MCF 10A (cell line): ENCODE data around the gene TH. TPM values are rescaled to one million over a fixed set of nuclear protein-coding genes. Genes with fewer than 3 reads are reported as not detected.

Experiments used
- BruUV-seq: library from RNA; stranded (reverse); fragments of 400-500 nt; replicated peaks from 2 replicates; lab custom pipeline; 2021; lab: Mats Ljungman, UMichigan
- CTCF ChIA-PET: fragments of 300-600 bp; sonication (Branson Sonifier 250); formaldehyde crosslinking; extraction: SDS; loops from one replicate; lab custom pipeline; 2021; ENCODE audit warnings: antibody characterized with exemption, inconsistent platforms; lab: Yijun Ruan, JAX
- POLR2A ChIA-PET: fragments of 300-600, 350-650 bp; sonication (Branson Sonifier 250); formaldehyde crosslinking; extraction: SDS; loops from one replicate; lab custom pipeline; 2020; ENCODE audit warnings: antibody characterized with exemption, inconsistent platforms; lab: Yijun Ruan, JAX
- DNase-seq: peaks from one replicate; pipeline ENCODE4 v3.0.0-alpha.2; 2018; ENCODE audit not compliant: unreplicated experiment
- H3K27ac Mint-ChIP-seq: one replicate; pipeline ENCODE4 v1.8.0; 2022; ENCODE audit warnings: mild to moderate bottlenecking, low read depth, mixed read lengths; ENCODE audit not compliant: unreplicated experiment
- H3K27me3 Mint-ChIP-seq: one replicate; pipeline ENCODE4 v1.8.0; 2022; ENCODE audit warnings: mixed read lengths; ENCODE audit not compliant: insufficient read depth, unreplicated experiment
- H3K36me3 Mint-ChIP-seq: one replicate; pipeline ENCODE4 v1.8.0; 2022; ENCODE audit warnings: mild to moderate bottlenecking, moderate library complexity, mixed read lengths; ENCODE audit not compliant: insufficient read depth, unreplicated experiment
- H3K4me1 Mint-ChIP-seq: one replicate; pipeline ENCODE4 v1.8.0; 2022; ENCODE audit warnings: mixed read lengths; ENCODE audit not compliant: insufficient read depth, unreplicated experiment
- H3K4me3 Mint-ChIP-seq: one replicate; pipeline ENCODE4 v1.8.0; 2022; ENCODE audit warnings: mild to moderate bottlenecking, moderate library complexity, mixed read lengths; ENCODE audit not compliant: unreplicated experiment
- H3K9me3 Mint-ChIP-seq: one replicate; pipeline ENCODE4 v1.8.0; 2022; ENCODE audit warnings: mixed read lengths; ENCODE audit not compliant: unreplicated experiment
- intact Hi-C: fragments of 100-400 bp; cut with micrococcal nuclease; formaldehyde crosslinking; loops from 2 replicates; pipeline ENCODE4 v1.14.1; 2022
- total RNA-seq: library from RNA; stranded (reverse); gene quantifications from 2 replicates; pipeline ENCODE4 v1.2.3, GENCODE V29; 2022
- TF ChIP-seq, protein P1 (sequence below): fragments of 200-600 bp; IDR thresholded peaks from one replicate; pipeline ENCODE4 v1.8.0; 2022; ENCODE audit warnings: antibody characterized with exemption, mild to moderate bottlenecking; ENCODE audit not compliant: unreplicated experiment

The TH gene
- total RNA-seq, 1 experiment from 2014 or later: 1.1 TPM

DNA sequence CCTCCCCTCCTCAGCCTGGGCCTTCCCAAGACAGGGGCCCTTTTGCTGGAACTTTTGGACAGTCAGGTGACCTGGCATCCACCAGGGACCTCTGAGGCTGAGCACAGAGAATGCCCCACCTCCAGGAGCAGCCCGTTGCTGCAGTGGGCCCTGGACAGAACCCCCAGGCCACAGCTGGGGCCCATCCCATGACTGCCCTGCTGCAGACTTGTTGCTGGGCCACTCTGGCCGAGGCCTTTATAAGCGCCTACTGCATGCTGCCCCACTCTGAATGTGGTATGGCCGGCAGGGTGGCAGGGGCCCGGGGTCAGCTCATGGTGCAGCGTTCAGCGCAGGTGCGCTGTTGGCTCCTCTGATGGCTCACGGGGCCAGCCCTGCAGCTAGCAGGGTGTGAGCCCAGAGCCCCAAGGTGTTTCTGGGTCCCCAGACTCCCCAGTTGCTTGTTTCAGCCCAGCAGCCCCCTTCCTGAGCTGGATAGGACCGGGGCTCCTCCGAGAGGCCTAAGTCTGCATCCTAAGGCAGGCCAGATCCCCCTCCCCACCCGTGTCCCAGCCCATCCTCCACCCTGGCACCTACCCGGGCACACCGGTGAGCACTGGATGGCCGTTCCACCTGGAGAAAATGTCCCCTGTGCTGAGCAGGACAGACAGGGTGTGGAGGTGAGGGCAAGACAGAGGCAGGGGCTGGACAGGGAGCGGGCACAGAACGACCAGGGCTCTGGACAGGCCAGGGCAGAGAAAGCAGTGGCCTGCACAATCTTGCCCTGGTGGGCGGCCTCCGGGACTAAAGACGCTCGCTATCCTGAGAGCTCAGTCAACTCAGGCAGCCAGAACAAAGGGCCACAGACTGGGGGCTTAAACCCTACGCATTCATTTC is 28.1 kb upstream of the TH start:
- Mint-ChIP-seq H3K4me3 (no peak overlapping the region), H3K27ac (no peak overlapping the region), H3K4me1 (peaks cover 16% of the 10 kb centered on the region), H3K36me3 (no peaks in the 10 kb centered on the region), H3K27me3 (peaks cover 21% of the 10 kb centered on the region), H3K9me3 (peaks cover 8% of the 10 kb centered on the region)
- CTCF ChIA-PET: interaction anchor here (0.5 to 6.9 kb wide), 9 partner anchors 23 to 222 kb away, joined by 3 to 67 read pairs (median 4); partner anchors contain the start of genes C11orf21 and TSPAN32
- no peak for DNase-seq
- intact Hi-C loops: loop anchor here (5.0 kb wide), 1 partner anchor 333 kb away; no protein-coding TSS in a partner anchor
- TF ChIP-seq, protein P1, sequence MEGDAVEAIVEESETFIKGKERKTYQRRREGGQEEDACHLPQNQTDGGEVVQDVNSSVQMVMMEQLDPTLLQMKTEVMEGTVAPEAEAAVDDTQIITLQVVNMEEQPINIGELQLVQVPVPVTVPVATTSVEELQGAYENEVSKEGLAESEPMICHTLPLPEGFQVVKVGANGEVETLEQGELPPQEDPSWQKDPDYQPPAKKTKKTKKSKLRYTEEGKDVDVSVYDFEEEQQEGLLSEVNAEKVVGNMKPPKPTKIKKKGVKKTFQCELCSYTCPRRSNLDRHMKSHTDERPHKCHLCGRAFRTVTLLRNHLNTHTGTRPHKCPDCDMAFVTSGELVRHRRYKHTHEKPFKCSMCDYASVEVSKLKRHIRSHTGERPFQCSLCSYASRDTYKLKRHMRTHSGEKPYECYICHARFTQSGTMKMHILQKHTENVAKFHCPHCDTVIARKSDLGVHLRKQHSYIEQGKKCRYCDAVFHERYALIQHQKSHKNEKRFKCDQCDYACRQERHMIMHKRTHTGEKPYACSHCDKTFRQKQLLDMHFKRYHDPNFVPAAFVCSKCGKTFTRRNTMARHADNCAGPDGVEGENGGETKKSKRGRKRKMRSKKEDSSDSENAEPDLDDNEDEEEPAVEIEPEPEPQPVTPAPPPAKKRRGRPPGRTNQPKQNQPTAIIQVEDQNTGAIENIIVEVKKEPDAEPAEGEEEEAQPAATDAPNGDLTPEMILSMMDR: no peak
- POLR2A ChIA-PET: no interaction called here
- no TSS peak for BruUV-seq

DNA sequence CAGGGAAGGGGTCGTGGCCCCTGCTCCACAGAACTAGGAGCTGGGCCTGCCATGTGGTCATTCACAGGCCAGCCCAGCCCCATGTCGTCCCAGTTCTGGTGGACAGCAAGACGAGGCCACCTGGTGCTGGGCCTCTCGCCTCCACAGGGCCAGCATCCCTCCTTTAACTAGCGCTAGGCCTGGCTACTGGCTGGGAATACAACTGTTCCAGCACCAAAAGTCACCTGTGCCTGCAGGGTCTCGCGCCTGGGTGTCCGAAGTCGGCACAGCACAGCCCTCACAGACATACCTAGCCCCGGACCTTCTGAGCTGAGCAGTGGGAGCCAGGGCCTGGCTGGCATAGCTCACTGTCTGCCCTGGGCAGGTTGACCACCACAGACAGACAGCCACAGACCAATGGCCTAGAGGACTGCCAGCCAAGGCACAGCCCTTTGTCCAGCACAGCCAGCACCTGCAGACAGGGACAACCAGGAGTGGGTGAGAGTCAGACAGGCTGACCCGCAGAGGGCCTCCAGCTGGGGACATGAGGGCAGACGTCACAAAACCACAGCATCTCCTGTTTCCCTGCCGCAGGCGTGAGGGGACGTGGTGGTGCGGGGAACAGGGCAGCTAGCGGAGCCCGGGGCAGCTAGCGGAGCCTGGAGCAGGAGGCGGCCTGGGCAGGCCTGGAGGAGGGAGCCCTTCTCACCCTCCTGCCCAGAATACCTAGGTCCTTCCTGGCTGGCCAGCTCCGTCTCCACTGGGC is 27.2 kb upstream of the TH start:
- CTCF ChIA-PET: interaction anchor here (0.6 to 6.9 kb wide), 11 partner anchors 11 to 332 kb away, joined by 3 to 67 read pairs (median 4); partner anchors contain the start of genes C11orf21 and TSPAN32
- H3K4me3 Mint-ChIP-seq: no peak overlapping the region

DNA sequence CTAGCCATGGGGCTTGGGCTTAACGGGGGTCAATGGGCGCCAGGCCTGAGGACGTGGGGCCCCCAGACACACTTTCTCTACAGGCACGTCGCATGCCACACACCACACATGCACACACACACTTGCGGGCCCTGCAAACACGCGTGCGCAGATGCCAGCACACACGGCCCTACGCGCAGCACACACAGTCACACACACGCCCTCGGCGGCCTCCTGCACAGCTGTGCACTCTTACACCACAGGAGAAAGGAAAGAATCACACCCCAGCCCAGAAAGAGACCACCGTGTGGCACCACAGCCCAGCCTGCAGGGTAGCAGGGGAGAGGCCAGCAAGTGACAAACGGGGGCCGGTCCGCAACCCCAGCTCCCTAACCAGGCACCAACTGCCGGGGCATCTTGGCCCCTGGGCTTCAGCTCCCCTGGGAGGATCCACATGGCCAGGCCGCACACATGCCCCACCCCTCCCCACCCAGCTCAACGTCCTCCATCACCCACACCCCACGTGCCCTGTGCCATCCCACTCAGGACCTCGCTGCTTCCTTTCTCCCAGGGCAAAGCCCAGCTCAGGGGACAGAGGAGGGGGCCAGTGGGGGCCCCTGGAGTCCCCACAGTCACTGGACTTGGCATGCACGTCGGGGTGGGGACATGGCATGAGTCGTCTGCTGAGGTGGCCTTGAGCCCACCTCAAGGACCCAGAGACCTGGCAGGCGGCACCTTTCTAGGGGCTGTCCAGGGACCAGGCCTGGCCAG is 26.3 kb upstream of the TH start:
- CTCF ChIA-PET: interaction anchor here (0.5 to 6.9 kb wide), 15 partner anchors 9 to 570 kb away, joined by 3 to 67 read pairs (median 3); partner anchors contain the start of genes C11orf21 and TSPAN32
- H3K9me3 Mint-ChIP-seq: peaks cover 8% of the 10 kb centered on the region
- DNase-seq: no peak
- intact Hi-C loops: loop anchor here (1.0 to 5.0 kb wide), 3 partner anchors 101 to 334 kb away; no protein-coding TSS in a partner anchor
- BruUV-seq: no TSS peak
- H3K27ac Mint-ChIP-seq: no peak overlapping the region
- TF ChIP-seq, protein P1: no peak
- H3K27me3 Mint-ChIP-seq: peaks cover 21% of the 10 kb centered on the region
- H3K4me1 Mint-ChIP-seq: peaks cover 30% of the 10 kb centered on the region
- H3K4me3 Mint-ChIP-seq: no peak overlapping the region
- H3K36me3 Mint-ChIP-seq: no peaks in the 10 kb centered on the region
- POLR2A ChIA-PET: no interaction called here

More for the DNA sequence above, 27.2 kb upstream of the TH start:
- intact Hi-C loops: loop anchor here (5.0 kb wide), 1 partner anchor 334 kb away; no protein-coding TSS in a partner anchor
- DNase-seq: no peak
- no TSS peak for BruUV-seq
- no peak overlapping the region for H3K27ac Mint-ChIP-seq
- peaks cover 23% of the 10 kb centered on the region for H3K4me1 Mint-ChIP-seq
- H3K9me3 Mint-ChIP-seq: peaks cover 8% of the 10 kb centered on the region
- POLR2A ChIA-PET: no interaction called here
- TF ChIP-seq, protein P1: no peak
- H3K36me3 Mint-ChIP-seq: no peaks in the 10 kb centered on the region
- H3K27me3 Mint-ChIP-seq: peaks cover 21% of the 10 kb centered on the region
